Pancreas (tissue), 10 donors: ENCODE data around the gene FMN2. TPM values are rescaled to one million over a fixed set of nuclear protein-coding genes. Genes with fewer than 3 reads are reported as not detected.
A peak's percentile ranks its signal among the peaks of the same experiment; 100 is the strongest.

Source experiments
- ATAC-seq, 4 donors: fragments of 200-7000 bp; cut with Tn5 transposase; one replicate each; pipeline versions ENCODE4 v1.8.0 to v1.9.1; 2020; ENCODE audit warnings: mild to moderate bottlenecking in 4 of 4, moderate library complexity in 4 of 4
- DNase-seq, 6 donors: peaks; one replicate each; pipeline ENCODE4 v3.0.0-alpha.2; 2020
- FAIRE-seq: peaks from 2 replicates; lab custom pipeline; 2012; peaks lifted over from hg19 to GRCh38; lab: Jason Lieb, UNC
- H3K27ac ChIP-seq, 4 donors: fragments of 200-600 bp; sonication (generic); 1 replicate in 3 of 4; 2 replicates in 1 of 4; pipeline versions ENCODE4 v1.5.0 to v1.8.0; 2020
- H3K27me3 ChIP-seq, 4 donors: fragments of 200-600 bp; one replicate each; pipeline ENCODE4 v1.8.0; 2021
- H3K36me3 ChIP-seq, 3 donors: fragments of 200-600 bp; sonication (generic) in 1 of 3; one replicate each; pipeline versions ENCODE4 v1.5.0 to v1.8.0; 2020 to 2021
- H3K4me1 ChIP-seq, 3 donors: fragments of 200-600 bp; one replicate each; pipeline ENCODE4 v1.8.0; 2021
- H3K4me3 ChIP-seq, 4 donors: fragments of 200-600 bp; sonication (generic) in 2 of 4; one replicate each; pipeline versions ENCODE4 v1.5.0 to v1.8.0; 2020 to 2021
- H3K9me3 ChIP-seq, 4 donors: fragments of 200-600 bp; one replicate each; pipeline ENCODE4 v1.8.0; 2021
- WGBS, 2 donors: extraction: QIAGEN DNeasy Blood & Tissue Kit; methylation state at CpG; one replicate each; pipeline ENCODE4 v1.1.7; 2013; 5-methylcytosine and 5-hydroxymethylcytosine counted together
- intact Hi-C, 3 donors: fragments of 100-400 bp; cut with DNase I; formaldehyde crosslinking; loops; one replicate each; pipeline versions ENCODE4 v1.11.1 to v1.14.2; 2022
- polyA plus RNA-seq, 2 donors: library from polyadenylated mRNA; stranded (reverse); fragments of 200-250 nt; gene quantifications; one replicate each; pipeline ENCODE4 v1.2.3, GENCODE V29; 2013
- total RNA-seq, 6 donors: library from RNA; stranded (reverse); fragmentation: NEBNext Ultra II Directional in 4 of 6; extraction: Animal tissue kit (Norgen Biotek cat#: 25700) in 4 of 6; gene quantifications; one replicate each; pipeline versions ENCODE4 v1.2.1 to v1.2.4, GENCODE V29; 2021 to 2023
- TF ChIP-seq, protein P1 (sequence below), 4 donors: fragments of 200-600 bp; sonication (generic) in 3 of 4; IDR thresholded peaks; one replicate each; pipeline versions ENCODE4 v1.5.0 to v1.8.0; 2021; ENCODE audit warnings: antibody characterized with exemption in 4 of 4
- donor health status: healthy with polysubstance abuse.
- donor health status: DM: no; HTN: no; CAD: no; lungs with moderate emphysema.
- donor health status: DM: no; HTN: no; CAD: no.
- donor health status: control.
- donor health status: control.
- donor health status: Bipolar disorder and iron deficiency.
- donor health status: DM: yes; HTN: yes; CAD: no.
- donor health status: DM: no; HTN: no; CAD: no.
- donor health status: DM: no; HTN: no; CAD: no.
- donor health status: DM: yes; HTN: yes; CAD: no.

FMN2 gene
- total and polyA plus RNA-seq, 8 donors = 0.56 to 8.2 (median 2.0) TPM

DNA sequence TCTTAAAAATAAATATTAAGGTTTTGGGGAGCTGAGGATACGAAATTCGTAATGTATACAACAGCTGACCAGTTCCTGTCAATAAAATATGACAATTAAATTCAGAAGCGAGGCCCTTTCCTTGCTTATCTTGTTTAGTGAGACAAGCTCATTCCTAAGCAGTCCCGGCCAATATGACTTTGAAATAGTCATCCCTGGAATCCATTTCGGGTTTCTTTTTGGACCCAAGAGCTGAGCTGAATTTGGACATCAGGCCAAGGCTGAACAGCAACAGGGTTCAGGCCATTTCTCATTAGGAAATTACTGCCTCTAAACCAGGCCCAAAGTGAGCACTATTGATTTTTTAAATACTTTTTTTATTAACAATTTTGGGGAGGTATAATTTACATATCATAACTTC, 17.3 kb upstream of the FMN2 start:
- ATAC-seq = peak in 1 of 4 donors; percentile 12
- TF ChIP-seq, protein P1, sequence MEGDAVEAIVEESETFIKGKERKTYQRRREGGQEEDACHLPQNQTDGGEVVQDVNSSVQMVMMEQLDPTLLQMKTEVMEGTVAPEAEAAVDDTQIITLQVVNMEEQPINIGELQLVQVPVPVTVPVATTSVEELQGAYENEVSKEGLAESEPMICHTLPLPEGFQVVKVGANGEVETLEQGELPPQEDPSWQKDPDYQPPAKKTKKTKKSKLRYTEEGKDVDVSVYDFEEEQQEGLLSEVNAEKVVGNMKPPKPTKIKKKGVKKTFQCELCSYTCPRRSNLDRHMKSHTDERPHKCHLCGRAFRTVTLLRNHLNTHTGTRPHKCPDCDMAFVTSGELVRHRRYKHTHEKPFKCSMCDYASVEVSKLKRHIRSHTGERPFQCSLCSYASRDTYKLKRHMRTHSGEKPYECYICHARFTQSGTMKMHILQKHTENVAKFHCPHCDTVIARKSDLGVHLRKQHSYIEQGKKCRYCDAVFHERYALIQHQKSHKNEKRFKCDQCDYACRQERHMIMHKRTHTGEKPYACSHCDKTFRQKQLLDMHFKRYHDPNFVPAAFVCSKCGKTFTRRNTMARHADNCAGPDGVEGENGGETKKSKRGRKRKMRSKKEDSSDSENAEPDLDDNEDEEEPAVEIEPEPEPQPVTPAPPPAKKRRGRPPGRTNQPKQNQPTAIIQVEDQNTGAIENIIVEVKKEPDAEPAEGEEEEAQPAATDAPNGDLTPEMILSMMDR (IDR thresholded peaks at IDR 0.05) = no peak
- no peak for FAIRE-seq

DNA sequence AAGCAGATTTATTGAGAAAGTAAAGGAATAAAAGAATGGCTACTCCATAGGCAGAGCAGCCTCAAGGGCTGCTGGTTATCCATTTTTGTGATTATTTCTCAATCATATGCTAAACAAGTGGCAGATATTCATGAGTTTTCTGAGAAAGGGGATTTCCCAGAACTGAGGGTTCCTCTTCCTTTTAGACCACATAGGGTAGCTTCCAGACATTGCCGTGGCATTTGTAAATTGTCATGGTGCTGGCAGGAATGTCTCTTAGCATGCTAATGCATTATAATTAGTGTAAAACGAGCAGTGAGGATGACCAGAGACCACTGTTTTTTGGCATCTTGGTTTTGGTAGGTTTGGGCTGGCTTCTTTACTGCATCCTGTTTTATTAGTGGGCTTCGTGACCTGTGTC, 16.8 kb upstream of the FMN2 start:
- TF ChIP-seq, protein P1 (IDR thresholded peaks at IDR 0.05) = no peak
- no peak overlapping the region for H3K4me3 ChIP-seq
- ATAC-seq (no peak), FAIRE-seq (no peak), DNase-seq (no peak)
- H3K27ac ChIP-seq = no peak overlapping the region
- intact Hi-C loops = no loop called here
- no peaks in the 10 kb centered on the region for H3K36me3 ChIP-seq
- no peaks in the 10 kb centered on the region for H3K4me1 ChIP-seq
- H3K27me3 ChIP-seq = no peaks in the 10 kb centered on the region
- no peaks in the 10 kb centered on the region for H3K9me3 ChIP-seq
- 70 to 81% methylated on average over 3 of the region's 3 CpGs for WGBS, 2 donors

More for the DNA sequence above, 17.3 kb upstream of the FMN2 start:
- no peak for DNase-seq
- intact Hi-C loops = no loop called here
- no peaks in the 10 kb centered on the region for H3K36me3 ChIP-seq
- 63 to 69% methylated on average over 5 of the region's 5 CpGs for WGBS, 2 donors
- H3K4me3 ChIP-seq = no peak overlapping the region
- no peaks in the 10 kb centered on the region for H3K27me3 ChIP-seq
- H3K9me3 ChIP-seq = no peaks in the 10 kb centered on the region
- H3K4me1 ChIP-seq = no peaks in the 10 kb centered on the region
- H3K27ac ChIP-seq = no peak overlapping the region

DNA sequence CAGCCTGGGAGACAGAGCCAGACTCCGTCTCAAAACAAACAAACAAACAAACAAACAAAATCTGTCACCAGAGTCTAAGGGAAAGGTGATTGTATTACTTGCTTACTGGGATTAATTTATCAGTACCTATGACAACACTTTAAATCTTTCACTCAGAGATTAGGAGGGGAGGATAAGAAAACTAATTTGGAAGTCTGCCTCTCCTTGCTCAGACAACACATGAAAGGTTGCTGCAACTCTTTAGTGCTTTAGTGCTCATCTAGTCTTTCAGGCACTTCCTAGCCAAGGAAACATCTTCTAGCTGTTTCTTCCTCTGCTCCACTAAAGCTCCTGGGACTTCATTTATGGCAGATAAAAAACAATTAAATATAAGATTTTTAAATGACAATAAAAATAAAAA, 7.3 kb upstream of the FMN2 start:
- DNase-seq = no peak
- 19 to 36% methylated on average over 1 of the region's 1 CpG for WGBS, 2 donors

DNA sequence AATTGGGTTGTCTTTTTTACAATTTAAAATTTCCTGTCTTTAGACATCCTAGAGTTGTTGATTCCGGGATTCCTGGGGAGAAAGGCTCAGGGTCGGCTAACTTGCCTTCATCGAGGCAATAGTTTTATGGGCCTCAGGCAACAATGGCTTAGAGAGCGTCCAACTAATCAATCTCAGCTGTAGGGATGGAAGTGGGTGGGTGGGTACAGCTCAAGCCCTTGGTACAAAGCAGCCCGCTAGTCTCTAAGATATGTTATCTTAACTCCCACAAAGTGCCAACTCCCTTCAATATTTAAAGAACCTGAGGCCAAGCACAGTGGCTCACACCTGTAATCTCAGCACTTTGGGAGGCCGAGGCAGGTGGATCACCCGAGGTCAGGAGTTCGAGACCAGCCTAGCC, 6.9 kb upstream of the FMN2 start:
- WGBS, 2 donors = 43 to 54% methylated on average over 8 of the region's 8 CpGs
- Histone ChIP-seq H3K27ac (no peak overlapping the region), H3K27me3 (peaks cover 0 to 7% (median 0%) of the 10 kb centered on the region in 4 donors), H3K4me1 (no peaks in the 10 kb centered on the region), H3K9me3 (no peaks in the 10 kb centered on the region), H3K36me3 (no peaks in the 10 kb centered on the region), H3K4me3 (no peak overlapping the region)
- intact Hi-C loops = no loop called here
- TF ChIP-seq, protein P1 (IDR thresholded peaks at IDR 0.05) = no peak
- DNase-seq = no peak
- no peak for ATAC-seq
- no peak for FAIRE-seq

More for the DNA sequence above, 7.3 kb upstream of the FMN2 start:
- Histone ChIP-seq H3K27me3 (peaks cover 0 to 7% (median 0%) of the 10 kb centered on the region in 4 donors), H3K27ac (no peak overlapping the region), H3K4me3 (no peak overlapping the region), H3K36me3 (no peaks in the 10 kb centered on the region), H3K9me3 (no peaks in the 10 kb centered on the region), H3K4me1 (no peaks in the 10 kb centered on the region)
- FAIRE-seq = no peak
- no peak for ATAC-seq
- intact Hi-C loops = no loop called here
- TF ChIP-seq, protein P1 (IDR thresholded peaks at IDR 0.05) = no peak

DNA sequence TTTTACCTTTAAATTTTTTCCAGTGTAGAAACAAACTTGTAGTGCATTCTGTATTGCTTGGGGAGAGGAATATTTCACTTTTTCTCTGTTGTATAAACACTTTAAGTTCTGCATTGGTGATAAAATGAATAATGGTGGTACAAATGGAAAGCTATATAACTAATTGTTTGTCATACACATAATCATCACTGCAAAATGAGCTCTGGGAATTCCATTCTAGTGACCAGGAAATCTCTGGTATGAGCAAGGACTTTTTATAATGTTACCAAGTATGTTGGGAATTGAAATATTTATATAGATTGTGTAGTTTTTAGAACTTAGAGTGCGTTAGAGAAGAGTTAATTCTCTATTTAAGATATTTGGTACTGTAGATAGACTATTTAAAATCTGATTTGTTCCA, 5.0 kb upstream of the FMN2 start:
- no peak overlapping the region for H3K27ac ChIP-seq
- H3K9me3 ChIP-seq = no peaks in the 10 kb centered on the region
- DNase-seq = no peak
- FAIRE-seq = no peak
- no peak overlapping the region for H3K4me3 ChIP-seq
- H3K27me3 ChIP-seq = peaks cover 0 to 8% (median 3%) of the 10 kb centered on the region in 4 donors
- 57 to 65% methylated on average over 1 of the region's 1 CpG for WGBS, 2 donors
- no peak for ATAC-seq
- TF ChIP-seq, protein P1 (IDR thresholded peaks at IDR 0.05) = no peak
- intact Hi-C loops = no loop called here
- H3K36me3 ChIP-seq = no peaks in the 10 kb centered on the region
- H3K4me1 ChIP-seq = no peaks in the 10 kb centered on the region
